MM.1S (cell line): ENCODE results near the gene TPCN2.

ENCODE experiments used
- CTCF ChIP-seq: fragments of 300-600 bp; sonication (generic); IDR thresholded peaks from 2 replicates; pipeline ENCODE4 v1.5.1; 2016; ENCODE audit warnings: antibody characterized with exemption, low read length, mixed read lengths
- EZH2 ChIP-seq: fragments of 300-600 bp; sonication (generic); optimal IDR thresholded peaks from 2 replicates; pipeline ENCODE3; 2017; ENCODE audit warnings: low read depth, mild to moderate bottlenecking, antibody characterized with exemption, low read length, mixed read lengths
- EZH2phosphoT487 ChIP-seq: fragments of 300-600 bp; sonication (generic); IDR thresholded peaks from 2 replicates; pipeline ENCODE4 v1.6.1; 2018; ENCODE audit warnings: antibody characterized with exemption, low read length

DNA sequence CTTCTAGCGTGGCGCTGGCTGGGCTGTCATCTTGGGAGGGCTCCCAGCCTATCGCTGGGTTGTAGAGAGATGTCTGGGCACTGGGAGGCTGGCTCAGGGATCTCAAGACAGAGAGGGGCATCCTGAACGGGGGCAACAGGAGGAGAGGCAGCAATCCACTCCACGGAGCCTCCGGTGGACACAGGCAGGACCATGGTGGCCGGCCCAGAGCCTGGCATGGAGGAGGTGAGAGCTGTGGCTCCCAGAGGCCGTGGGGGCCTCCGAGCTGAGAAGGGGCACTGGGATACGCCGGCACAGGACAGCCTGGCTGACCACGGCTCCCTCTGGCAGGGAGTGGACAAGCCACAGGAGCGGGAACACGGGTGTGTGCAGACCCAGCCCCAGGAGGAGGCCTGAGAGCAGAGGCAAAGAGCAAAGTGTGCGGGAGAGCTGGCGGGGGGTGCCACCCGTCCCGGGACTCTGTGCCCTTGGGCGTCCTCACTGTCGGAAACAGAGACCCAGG is 44.8 kb upstream of the TPCN2 start:
- TF ChIP-seq CTCF (no peak), EZH2phosphoT487 (no peak), EZH2 (no peak)
